PC-9 (cell line): ENCODE measurements around the gene MLXIP. TPM values are rescaled to one million over a fixed set of nuclear protein-coding genes. Genes with fewer than 3 reads are reported as not detected.
"Not testable (repeated sequence)": the region's sequence is repeated elsewhere in the genome, so short reads cannot be mapped to it uniquely, and the experiment has no call there.

Source experiments
- BruUV-seq: library from RNA; stranded (reverse); fragments of 400-500 nt; replicated peaks from 2 replicates; lab custom pipeline; 2021; lab: Mats Ljungman, UMichigan
- CTCF ChIA-PET: fragments of 300-600 bp; sonication (Branson Sonifier 250); formaldehyde crosslinking; loops from one replicate; lab custom pipeline; 2022; ENCODE audit warnings: antibody characterized with exemption; lab: Charles Lee
- POLR2A ChIA-PET: fragments of 300-600 bp; sonication (Branson Sonifier 250); formaldehyde crosslinking; loops from one replicate; lab custom pipeline; 2022; ENCODE audit warnings: antibody characterized with exemption; ENCODE audit not compliant: unreplicated experiment; lab: Charles Lee
- DNase-seq, 2 experiments: peaks; one replicate each; pipeline versions ENCODE4 v3.0.0 to v3.0.0-alpha.2; 2015 to 2022; ENCODE audit warnings: mixed read lengths in 1 of 2
- H2AFZ ChIP-seq: fragments of 200-600 bp; sonication (generic); 2 replicates; pipeline ENCODE4 v1.8.1; 2017; ENCODE audit warnings: antibody characterized with exemption
- H3F3A ChIP-seq: fragments of 200-600 bp; sonication (generic); 2 replicates; pipeline ENCODE4 v1.8.1; 2017; ENCODE audit warnings: antibody characterized with exemption, mild to moderate bottlenecking, low read depth; ENCODE audit not compliant: insufficient read depth
- H3K27ac ChIP-seq: fragments of 200-600 bp; sonication (generic); 2 replicates; pipeline ENCODE4 v1.6.1; 2016; ENCODE audit warnings: mixed run types
- H3K27me3 ChIP-seq: fragments of 200-600 bp; sonication (generic); 2 replicates; pipeline ENCODE4 v1.6.1; 2016; ENCODE audit warnings: low read depth, mixed run types; ENCODE audit not compliant: insufficient read depth
- H3K36me3 ChIP-seq: fragments of 200-600 bp; sonication (generic); 2 replicates; pipeline ENCODE4 v1.6.1; 2016; ENCODE audit warnings: low read depth, mixed run types
- H3K4me1 ChIP-seq: fragments of 200-600 bp; sonication (generic); replicated peaks from 2 replicates; pipeline ENCODE4 v1.6.1; 2016; ENCODE audit warnings: mixed run types; ENCODE audit not compliant: insufficient read depth
- H3K4me2 ChIP-seq: fragments of 200-600 bp; sonication (generic); 2 replicates; pipeline ENCODE4 v1.6.1; 2017; ENCODE audit warnings: mixed run types
- H3K4me3 ChIP-seq: fragments of 200-600 bp; sonication (generic); 2 replicates; pipeline ENCODE4 v1.6.1; 2016; ENCODE audit warnings: mixed run types
- H3K79me2 ChIP-seq: fragments of 200-600 bp; sonication (generic); 2 replicates; pipeline ENCODE4 v1.6.1; 2017; ENCODE audit warnings: low read depth, mixed run types
- H3K9me2 ChIP-seq: fragments of 200-600 bp; sonication (generic); 2 replicates; pipeline ENCODE4 v1.8.1; 2017; ENCODE audit warnings: mild to moderate bottlenecking; ENCODE audit not compliant: insufficient read depth
- H3K9me3 ChIP-seq: fragments of 200-600 bp; sonication (generic); 2 replicates; pipeline ENCODE4 v1.8.1; 2016; ENCODE audit warnings: low read depth; ENCODE audit not compliant: insufficient read depth
- H4K20me1 ChIP-seq: fragments of 200-600 bp; sonication (generic); 2 replicates; pipeline ENCODE4 v1.8.1; 2017; ENCODE audit not compliant: insufficient read depth
- CTCF ChIP-seq: fragments of 200-600 bp; sonication (generic); conservative IDR thresholded peaks from 2 replicates; pipeline ENCODE4 v1.6.1; 2017; ENCODE audit warnings: mixed run types, antibody characterized with exemption, mild to moderate bottlenecking, moderate library complexity
- EZH2 ChIP-seq: fragments of 200-600 bp; sonication (generic); IDR thresholded peaks from 2 replicates; pipeline ENCODE4 v1.8.0; 2017; ENCODE audit warnings: antibody characterized with exemption, low read depth
- intact Hi-C: fragments of 100-400 bp; cut with micrococcal nuclease; formaldehyde crosslinking; loops from one replicate; pipeline ENCODE4 v1.10.0; 2022; ENCODE audit not compliant: unreplicated experiment
- total RNA-seq: library from RNA; stranded (reverse); gene quantifications from 2 replicates; pipeline ENCODE4 v1.2.3, GENCODE V29; 2021

MLXIP gene
- total RNA-seq, 1 experiment from 2014 or later = 83.3 TPM

- DNase-seq = no peak
- POLR2A ChIA-PET = no interaction called here
- intact Hi-C loops = loop anchor here (5.0 kb wide), 1 partner anchor 216 kb away; the partner anchor contains the start of gene VPS33A
- Histone ChIP-seq H3K27me3 (no peaks in the 10 kb centered on the region), H3K36me3 (no peaks in the 10 kb centered on the region), H3K27ac (no peak overlapping the region), H3F3A (no peaks in the 10 kb centered on the region), H3K9me3 (no peaks in the 10 kb centered on the region), H2AFZ (no peak overlapping the region), H3K4me2 (no peak overlapping the region), H3K4me1 (no peaks in the 10 kb centered on the region), H4K20me1 (no peaks in the 10 kb centered on the region), H3K9me2 (no peaks in the 10 kb centered on the region), H3K4me3 (no peak overlapping the region), H3K79me2 (no peaks in the 10 kb centered on the region)
- CTCF ChIA-PET = interaction anchor here (0.8 kb wide), 1 partner anchor 72 kb away, joined by 3 read pairs; no protein-coding TSS in a partner anchor
- TF ChIP-seq EZH2 = no peak
- TF ChIP-seq CTCF = no peak
- no TSS peak for BruUV-seq
Measured at GRCh38 chr12:122051231-122051876, 27.2 kb upstream of the MLXIP start.

DNA sequence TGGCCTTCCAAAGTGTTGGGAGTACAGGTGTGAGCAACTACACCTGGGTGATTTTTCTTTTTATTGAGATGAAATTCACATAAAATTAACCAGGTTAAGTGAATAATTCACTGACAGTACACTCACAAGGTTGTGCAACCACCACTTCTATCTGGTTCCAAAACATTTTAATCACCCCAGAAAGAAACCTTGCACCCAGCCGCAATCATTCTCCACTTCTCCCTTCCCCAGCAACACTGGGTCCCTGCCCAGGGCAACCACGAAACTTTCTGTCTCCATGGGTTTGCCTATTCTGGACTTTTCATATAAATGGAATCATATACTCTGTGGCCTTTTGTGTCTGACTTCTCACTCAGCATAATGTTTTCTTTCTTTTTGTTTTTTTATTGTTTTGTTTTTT, 26.3 kb upstream of the MLXIP start:
- TF ChIP-seq EZH2 = no peak
- no peak for TF ChIP-seq CTCF
- H2AFZ ChIP-seq = no peak overlapping the region
- intact Hi-C loops = loop anchor here (5.0 kb wide), 1 partner anchor 215 kb away; the partner anchor contains the start of gene VPS33A
- no peaks in the 10 kb centered on the region for H3K27me3 ChIP-seq
- no peaks in the 10 kb centered on the region for H3K79me2 ChIP-seq
- no peaks in the 10 kb centered on the region for H3F3A ChIP-seq
- H3K27ac ChIP-seq = no peak overlapping the region
- H4K20me1 ChIP-seq = no peaks in the 10 kb centered on the region
- CTCF ChIA-PET = no interaction called here
- no peaks in the 10 kb centered on the region for H3K9me2 ChIP-seq
- H3K4me1 ChIP-seq = no peaks in the 10 kb centered on the region
- no peaks in the 10 kb centered on the region for H3K9me3 ChIP-seq
- POLR2A ChIA-PET = no interaction called here
- DNase-seq = no peak
- H3K4me3 ChIP-seq = no peak overlapping the region
- H3K4me2 ChIP-seq = no peak overlapping the region
- H3K36me3 ChIP-seq = no peaks in the 10 kb centered on the region
- BruUV-seq = no TSS peak

GRCh38 chr12:122054842-122055520, 23.6 kb upstream of the MLXIP start:
- Histone ChIP-seq H2AFZ (no peak overlapping the region), H3K9me2 (no peaks in the 10 kb centered on the region), H3K36me3 (no peaks in the 10 kb centered on the region), H3K27me3 (no peaks in the 10 kb centered on the region), H3K4me1 (no peaks in the 10 kb centered on the region), H3K79me2 (no peaks in the 10 kb centered on the region), H3K27ac (no peak overlapping the region), H3K9me3 (no peaks in the 10 kb centered on the region), H3K4me3 (no peak overlapping the region), H3K4me2 (no peak overlapping the region), H4K20me1 (no peaks in the 10 kb centered on the region), H3F3A (peaks cover 4% of the 10 kb centered on the region; the same call in 1 of the 2 replicates)
- intact Hi-C loops = loop anchor here (1.0 to 5.0 kb wide), 4 partner anchors 68 to 212 kb away; partner anchors contain the start of gene VPS33A
- no peak for DNase-seq
- ChIA-PET POLR2A (no interaction called here), CTCF (interaction anchor here (0.6 to 1.5 kb wide), 7 partner anchors 8 to 136 kb away, joined by 3 to 9 read pairs (median 4); no protein-coding TSS in a partner anchor)
- no peak for TF ChIP-seq CTCF
- no peak for TF ChIP-seq EZH2
- BruUV-seq = no TSS peak

- H3K4me2 ChIP-seq, intact Hi-C loops, H3F3A ChIP-seq, BruUV-seq, H3K27me3 ChIP-seq, H3K79me2 ChIP-seq, H3K4me3 ChIP-seq, H3K36me3 ChIP-seq, H3K9me2 ChIP-seq, H3K27ac ChIP-seq, DNase-seq, H2AFZ ChIP-seq, H4K20me1 ChIP-seq, POLR2A ChIA-PET, H3K4me1 ChIP-seq, H3K9me3 ChIP-seq: not testable (repeated sequence)
- CTCF ChIA-PET = interaction anchor here (1.2 kb wide), 1 partner anchor 67 kb away, joined by 3 read pairs; no protein-coding TSS in a partner anchor
Measured at GRCh38 chr12:122056406-122056805, 22.1 kb upstream of the MLXIP start.
